Measurements from ENCODE around the gene ACOT8. TPM values are rescaled to one million over a fixed set of nuclear protein-coding genes. Genes with fewer than 3 reads are reported as not detected.

ACOT8 gene
- total RNA-seq, 1 donor from 2014 or later, result 32.1 TPM

DNA sequence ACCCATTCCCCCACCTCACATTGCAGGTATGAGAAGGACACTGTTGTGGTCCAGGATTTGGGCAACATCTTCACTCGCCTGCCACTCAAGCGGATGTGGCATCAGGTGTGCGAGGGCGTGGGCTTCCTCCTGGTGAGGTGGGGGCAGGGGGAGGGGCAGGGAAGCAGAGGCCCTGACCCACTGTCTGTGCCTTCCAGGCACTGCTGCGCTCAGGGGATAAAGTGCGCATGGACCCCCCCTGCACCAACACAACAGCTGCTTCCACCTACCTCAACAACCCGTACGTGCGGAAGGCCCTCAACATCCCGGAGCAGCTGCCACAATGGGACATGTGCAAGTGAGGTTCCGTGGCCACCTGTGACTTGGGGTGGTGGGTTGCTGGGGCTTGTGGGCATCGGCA lies 37.6 kb upstream of the ACOT8 start:
- TF ChIP-seq, protein P1, sequence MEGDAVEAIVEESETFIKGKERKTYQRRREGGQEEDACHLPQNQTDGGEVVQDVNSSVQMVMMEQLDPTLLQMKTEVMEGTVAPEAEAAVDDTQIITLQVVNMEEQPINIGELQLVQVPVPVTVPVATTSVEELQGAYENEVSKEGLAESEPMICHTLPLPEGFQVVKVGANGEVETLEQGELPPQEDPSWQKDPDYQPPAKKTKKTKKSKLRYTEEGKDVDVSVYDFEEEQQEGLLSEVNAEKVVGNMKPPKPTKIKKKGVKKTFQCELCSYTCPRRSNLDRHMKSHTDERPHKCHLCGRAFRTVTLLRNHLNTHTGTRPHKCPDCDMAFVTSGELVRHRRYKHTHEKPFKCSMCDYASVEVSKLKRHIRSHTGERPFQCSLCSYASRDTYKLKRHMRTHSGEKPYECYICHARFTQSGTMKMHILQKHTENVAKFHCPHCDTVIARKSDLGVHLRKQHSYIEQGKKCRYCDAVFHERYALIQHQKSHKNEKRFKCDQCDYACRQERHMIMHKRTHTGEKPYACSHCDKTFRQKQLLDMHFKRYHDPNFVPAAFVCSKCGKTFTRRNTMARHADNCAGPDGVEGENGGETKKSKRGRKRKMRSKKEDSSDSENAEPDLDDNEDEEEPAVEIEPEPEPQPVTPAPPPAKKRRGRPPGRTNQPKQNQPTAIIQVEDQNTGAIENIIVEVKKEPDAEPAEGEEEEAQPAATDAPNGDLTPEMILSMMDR (IDR thresholded peaks at IDR 0.05; ENCODE audit: borderline replicate concordance), result no peak
- Histone ChIP-seq H3K27ac (replicated peaks) (no peak overlapping the region), H3K4me1 (peaks cover 31% of the 10 kb centered on the region), H3K27me3 (ENCODE audit: low read depth) (no peaks in the 10 kb centered on the region), H3K9me3 (replicated peaks) (no peaks in the 10 kb centered on the region), H3K4me3 (no peak overlapping the region), H3K36me3 (peaks cover 74% of the 10 kb centered on the region)
- no peak for DNase-seq
- intact Hi-C loops (cut with micrococcal nuclease), result loop anchor here (5.0 kb wide), 1 partner anchor 38 kb away; the partner anchor contains the start of gene PCIF1

DNA sequence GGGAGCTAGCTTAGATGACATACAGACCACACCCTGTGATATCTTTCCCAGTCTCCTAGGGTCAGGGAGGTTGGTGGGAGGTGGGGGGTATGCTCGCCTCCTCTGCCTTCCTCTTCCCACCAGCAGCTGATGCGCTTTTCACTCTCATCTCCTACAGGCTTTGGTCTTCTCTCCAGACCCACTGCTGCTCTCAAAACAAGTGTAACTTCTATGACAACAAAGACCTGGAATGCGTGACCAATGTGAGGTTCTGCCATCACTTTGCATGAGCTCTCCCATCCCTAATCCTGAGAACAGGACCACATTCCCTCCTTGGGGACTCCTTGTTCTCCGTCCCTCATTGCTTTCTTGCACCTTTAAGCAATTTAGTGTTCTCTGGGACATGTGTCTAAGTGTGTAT lies 36.6 kb upstream of the ACOT8 start:
- DNase-seq, result no peak

DNA sequence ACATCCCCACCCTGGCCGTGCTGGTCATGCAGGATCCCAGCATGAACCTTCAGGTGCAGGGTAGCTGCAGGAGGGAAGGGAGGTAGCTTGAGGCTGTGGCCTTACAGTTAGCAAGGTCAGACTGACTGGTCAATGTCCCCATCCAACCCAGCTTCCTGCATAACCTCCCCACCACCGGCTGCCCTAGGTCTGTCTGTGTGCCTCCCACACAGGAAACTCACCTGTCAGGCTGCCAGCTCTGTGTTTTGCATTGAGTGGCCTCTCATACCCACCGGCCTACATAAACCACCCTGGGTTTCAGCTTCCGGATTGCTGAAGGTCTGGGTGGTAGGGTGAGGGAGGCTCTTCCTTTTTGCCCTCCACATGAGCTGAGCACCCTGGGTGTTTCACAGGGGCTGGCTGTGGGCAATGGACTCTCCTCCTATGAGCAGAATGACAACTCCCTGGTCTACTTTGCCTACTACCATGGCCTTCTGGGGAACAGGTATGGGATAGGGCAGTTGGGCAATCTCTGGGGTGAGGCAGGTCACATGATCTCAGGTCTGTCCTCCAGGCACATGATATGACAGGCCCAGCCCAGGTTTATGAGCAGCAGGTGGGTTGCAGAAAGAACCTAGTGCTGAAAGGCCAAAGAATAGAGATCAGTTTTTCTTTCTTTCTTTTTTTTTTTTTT lies 35.8 kb upstream of the ACOT8 start:
- H3K4me3 ChIP-seq, result peak overlapping the region; percentile 83
- no peak overlapping the region for H3K27ac ChIP-seq (replicated peaks)
- no peaks in the 10 kb centered on the region for H3K9me3 ChIP-seq (replicated peaks)
- H3K27me3 ChIP-seq (ENCODE audit: low read depth), result no peaks in the 10 kb centered on the region
- TF ChIP-seq, protein P1 (IDR thresholded peaks at IDR 0.05; ENCODE audit: borderline replicate concordance), result no peak
- H3K36me3 ChIP-seq, result peaks cover 62% of the 10 kb centered on the region
- peaks cover 50% of the 10 kb centered on the region for H3K4me1 ChIP-seq
- DNase-seq, result no peak
- intact Hi-C loops (cut with micrococcal nuclease), result loop anchor here (5.0 kb wide), 1 partner anchor 39 kb away; the partner anchor contains the start of gene PCIF1

More for the DNA sequence above, 36.6 kb upstream of the ACOT8 start:
- Histone ChIP-seq H3K36me3 (peaks cover 65% of the 10 kb centered on the region), H3K4me3 (no peak overlapping the region), H3K9me3 (replicated peaks) (no peaks in the 10 kb centered on the region), H3K27ac (replicated peaks) (no peak overlapping the region), H3K4me1 (peaks cover 41% of the 10 kb centered on the region), H3K27me3 (ENCODE audit: low read depth) (no peaks in the 10 kb centered on the region)
- intact Hi-C loops (cut with micrococcal nuclease), result loop anchor here (5.0 kb wide), 1 partner anchor 38 kb away; the partner anchor contains the start of gene PCIF1
- TF ChIP-seq, protein P1 (IDR thresholded peaks at IDR 0.05; ENCODE audit: borderline replicate concordance), result no peak

DNA sequence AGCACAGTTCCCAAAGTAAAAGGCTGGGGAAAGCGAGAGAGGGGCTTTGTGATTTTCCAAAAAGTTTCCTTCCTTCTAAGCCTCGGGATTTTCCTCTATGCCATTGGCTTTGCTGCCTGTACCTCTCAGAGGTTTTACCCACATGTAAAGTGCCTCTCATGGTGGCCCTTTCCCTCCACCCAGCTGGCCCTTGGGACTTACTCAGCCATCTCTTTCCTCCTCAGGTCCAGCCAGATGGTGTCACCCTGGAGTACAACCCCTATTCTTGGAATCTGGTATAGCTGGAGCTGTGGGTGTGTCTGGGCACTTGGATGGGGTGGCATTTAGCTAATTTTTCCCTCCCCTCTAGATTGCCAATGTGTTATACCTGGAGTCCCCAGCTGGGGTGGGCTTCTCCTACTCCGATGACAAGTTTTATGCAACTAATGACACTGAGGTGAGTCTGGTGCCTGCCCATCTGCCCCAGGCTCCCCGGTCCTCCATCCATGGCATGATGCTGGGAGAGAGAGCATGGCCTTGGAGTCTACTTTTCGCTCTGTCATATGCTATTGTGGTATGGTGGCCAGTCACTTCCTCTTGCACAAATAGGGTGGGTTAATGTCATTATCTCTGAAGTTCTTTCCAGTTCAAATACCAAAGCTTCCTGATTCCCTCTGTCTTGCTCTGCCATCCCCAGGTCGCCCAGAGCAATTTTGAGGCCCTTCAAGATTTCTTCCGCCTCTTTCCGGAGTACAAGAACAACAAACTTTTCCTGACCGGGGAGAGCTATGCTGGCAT lies 35.0 kb upstream of the ACOT8 start:
- no peaks in the 10 kb centered on the region for H3K27me3 ChIP-seq (ENCODE audit: low read depth)
- H3K36me3 ChIP-seq, result peaks cover 57% of the 10 kb centered on the region
- TF ChIP-seq, protein P1 (IDR thresholded peaks at IDR 0.05; ENCODE audit: borderline replicate concordance), result peak; percentile 7
- DNase-seq, result no peak
- intact Hi-C loops (cut with micrococcal nuclease), result loop anchor here (5.0 kb wide), 1 partner anchor 40 kb away; the partner anchor contains the start of gene PCIF1
- peak overlapping the region; percentile 94 for H3K27ac ChIP-seq (replicated peaks)
- peak overlapping the region; percentile 83 for H3K4me3 ChIP-seq
- H3K9me3 ChIP-seq (replicated peaks), result no peaks in the 10 kb centered on the region
- peaks cover 50% of the 10 kb centered on the region for H3K4me1 ChIP-seq
